ENCODE results near the gene ARPC5. TPM values are rescaled to one million over a fixed set of nuclear protein-coding genes. Genes with fewer than 3 reads are reported as not detected.

Gene ARPC5
- total and polyA plus RNA-seq, 2 of the 8 experiments (the other 6 are each of a cell fraction or from before 2014, with no cell fraction given) = 24.0 to 60.8 TPM

GRCh38 chr1:183575606-183576005 is 60.0 kb downstream of the ARPC5 start (continued):
- TF ChIP-seq CHD7 (IDR thresholded peaks at IDR 0.05; ENCODE audit: insufficient replicate concordance, low read length) (no peak), POLR2A (IDR thresholded peaks at IDR 0.05; ENCODE audit: control extremely low read depth in 1 of 2, low read depth in 2 of 2, low read length in 2 of 2) (no peak), SP2 (IDR thresholded peaks at IDR 0.05; ENCODE audit: low read length) (no peak), PHF8 (conservative IDR thresholded peaks at IDR 0.05; ENCODE audit: low read depth, low read length) (no peak)
